ENCODE data around the gene ST14.
"Not testable (repeated sequence)": the region's sequence is repeated elsewhere in the genome, so short reads cannot be mapped to it uniquely, and the experiment has no call there.

ST14 gene

GRCh38 chr11:130165601-130166456 is 6.2 kb downstream of the ST14 start:
- DNase-seq, result no peak

GRCh38 chr11:130166457-130166784 is 6.8 kb downstream of the ST14 start:
- DNase-seq, result peak; percentile 26

GRCh38 chr11:130167146-130167545 is 7.6 kb downstream of the ST14 start:
- no peak for DNase-seq

GRCh38 chr11:130168105-130168504 is 8.5 kb downstream of the ST14 start:
- DNase-seq, result no peak

GRCh38 chr11:130170345-130170744 is 10.8 kb downstream of the ST14 start:
- DNase-seq, result no peak

- DNase-seq, result no peak
These were observed 12.0 kb downstream of the ST14 start for GRCh38 chr11:130171534-130171933.

GRCh38 chr11:130172001-130172400 is 12.4 kb downstream of the ST14 start:
- not testable (repeated sequence) for DNase-seq

GRCh38 chr11:130174642-130175041 is 15.1 kb downstream of the ST14 start:
- no peak for DNase-seq

- DNase-seq, result no peak
These were observed 16.3 kb downstream of the ST14 start for GRCh38 chr11:130175898-130176297.

GRCh38 chr11:130177782-130178181 is 18.2 kb downstream of the ST14 start:
- no peak for DNase-seq

GRCh38 chr11:130178441-130179339 is 19.1 kb downstream of the ST14 start:
- no peak for DNase-seq

- DNase-seq, result no peak
These were observed 20.1 kb downstream of the ST14 start for GRCh38 chr11:130179396-130180306.

GRCh38 chr11:130180491-130180890 is 20.9 kb downstream of the ST14 start:
- no peak for DNase-seq

GRCh38 chr11:130180896-130181294 is 21.3 kb downstream of the ST14 start:
- DNase-seq, result no peak

GRCh38 chr11:130181295-130182272 is 22.0 kb downstream of the ST14 start:
- DNase-seq, result no peak

GRCh38 chr11:130183878-130184610 is 24.5 kb downstream of the ST14 start:
- DNase-seq, result no peak

- DNase-seq, result no peak
These were observed 27.5 kb downstream of the ST14 start for GRCh38 chr11:130187096-130187495.

GRCh38 chr11:130188047-130188446 is 28.5 kb downstream of the ST14 start:
- DNase-seq, result no peak

GRCh38 chr11:130188585-130189347 is 29.2 kb downstream of the ST14 start:
- no peak for DNase-seq
